ENCODE data around the gene ZFPM1.

ZFPM1 gene

GRCh38 chr16:88454523-88454947 lies 1.5 kb downstream of the ZFPM1 start:
- no peak for TF ChIP-seq CTCF (IDR thresholded peaks at IDR 0.05; ENCODE audit: insufficient read depth, low read length, poor library complexity, severe bottlenecking)
- peak; percentile 61 for DNase-seq (ENCODE audit: extremely low read depth, insufficient read length)
- H3K27me3 ChIP-seq (replicated peaks; ENCODE audit: control insufficient read depth, insufficient read depth, low read length): no peaks in the 10 kb centered on the region
- H3K36me3 ChIP-seq (ENCODE audit: control insufficient read depth, insufficient read depth, low read length): no peaks in the 10 kb centered on the region
- peak overlapping the region; percentile 80 for H3K4me3 ChIP-seq (replicated peaks; ENCODE audit: low read depth, low read length)

- no peaks in the 10 kb centered on the region for H3K27me3 ChIP-seq (replicated peaks; ENCODE audit: control insufficient read depth, insufficient read depth, low read length)
- no peaks in the 10 kb centered on the region for H3K36me3 ChIP-seq (ENCODE audit: control insufficient read depth, insufficient read depth, low read length)
- peak; percentile 82 for DNase-seq (ENCODE audit: extremely low read depth, insufficient read length)
- peak; percentile 11 for TF ChIP-seq CTCF (IDR thresholded peaks at IDR 0.05; ENCODE audit: insufficient read depth, low read length, poor library complexity, severe bottlenecking)
- peak overlapping the region; percentile 80 for H3K4me3 ChIP-seq (replicated peaks; ENCODE audit: low read depth, low read length)
Measured at GRCh38 chr16:88455610-88456355, 2.7 kb downstream of the ZFPM1 start.

- Histone ChIP-seq H3K27me3 (replicated peaks; ENCODE audit: control insufficient read depth, insufficient read depth, low read length) (no peaks in the 10 kb centered on the region), H3K4me3 (replicated peaks; ENCODE audit: low read depth, low read length) (peak overlapping the region; percentile 80), H3K36me3 (ENCODE audit: control insufficient read depth, insufficient read depth, low read length) (no peaks in the 10 kb centered on the region)
- TF ChIP-seq CTCF (IDR thresholded peaks at IDR 0.05; ENCODE audit: insufficient read depth, low read length, poor library complexity, severe bottlenecking): peak; percentile 2
- DNase-seq (ENCODE audit: extremely low read depth, insufficient read length): no peak
Measured at GRCh38 chr16:88456356-88457292, 3.5 kb downstream of the ZFPM1 start.

GRCh38 chr16:88458039-88458772 lies 5.1 kb downstream of the ZFPM1 start:
- no peak overlapping the region for H3K4me3 ChIP-seq (replicated peaks; ENCODE audit: low read depth, low read length)
- no peak for TF ChIP-seq CTCF (IDR thresholded peaks at IDR 0.05; ENCODE audit: insufficient read depth, low read length, poor library complexity, severe bottlenecking)
- H3K36me3 ChIP-seq (ENCODE audit: control insufficient read depth, insufficient read depth, low read length): no peaks in the 10 kb centered on the region
- H3K27me3 ChIP-seq (replicated peaks; ENCODE audit: control insufficient read depth, insufficient read depth, low read length): no peaks in the 10 kb centered on the region
- DNase-seq (ENCODE audit: extremely low read depth, insufficient read length): no peak

- no peak for TF ChIP-seq CTCF (IDR thresholded peaks at IDR 0.05; ENCODE audit: insufficient read depth, low read length, poor library complexity, severe bottlenecking)
- H3K4me3 ChIP-seq (replicated peaks; ENCODE audit: low read depth, low read length): no peak overlapping the region
- no peaks in the 10 kb centered on the region for H3K36me3 ChIP-seq (ENCODE audit: control insufficient read depth, insufficient read depth, low read length)
- H3K27me3 ChIP-seq (replicated peaks; ENCODE audit: control insufficient read depth, insufficient read depth, low read length): no peaks in the 10 kb centered on the region
- no peak for DNase-seq (ENCODE audit: extremely low read depth, insufficient read length)
Measured at GRCh38 chr16:88458773-88459235, 5.7 kb downstream of the ZFPM1 start.

Data from GM06990 (cell line).